ENCODE data around the gene HIGD1A. TPM values are rescaled to one million over a fixed set of nuclear protein-coding genes. Genes with fewer than 3 reads are reported as not detected.

Gene HIGD1A
- total RNA-seq, 1 donor from 2014 or later: 182 TPM

- DNase-seq (ENCODE audit: low spot score): no peak
Measured at GRCh38 chr3:42735615-42736014, 68.7 kb downstream of the HIGD1A start.

- no peak for DNase-seq (ENCODE audit: low spot score)
Measured at GRCh38 chr3:42735019-42735418, 69.3 kb downstream of the HIGD1A start.

DNA sequence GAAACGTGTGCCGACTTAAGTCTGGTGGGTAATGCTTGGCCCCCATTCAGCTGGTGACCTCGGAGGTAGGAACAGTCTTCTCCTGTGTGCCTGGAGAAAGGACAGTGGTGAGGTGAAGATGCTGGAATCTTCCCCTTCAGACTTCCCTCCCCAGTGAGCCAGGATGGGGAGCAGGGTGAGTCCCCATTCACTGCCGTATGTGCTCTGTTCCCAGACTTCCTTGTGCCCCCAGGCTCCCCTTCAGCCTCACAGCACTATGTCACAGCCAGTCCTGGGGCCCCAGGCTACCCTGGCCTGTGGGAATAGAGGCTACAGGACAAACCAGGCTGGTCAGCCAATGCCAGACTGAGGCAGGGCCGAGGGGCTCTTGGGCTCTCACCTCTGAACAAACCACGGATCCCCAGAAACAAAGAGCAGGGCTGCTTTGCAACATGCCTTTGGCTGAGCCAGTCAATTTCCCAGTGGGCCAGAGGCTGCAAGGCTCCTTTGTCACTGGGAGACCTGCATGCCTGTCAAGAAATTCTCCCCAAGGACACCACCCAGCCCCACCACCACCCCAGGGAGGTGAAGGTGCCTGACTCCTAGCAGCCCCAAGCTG lies 69.9 kb downstream of the HIGD1A start:
- no peak for DNase-seq (ENCODE audit: low spot score)

DNA sequence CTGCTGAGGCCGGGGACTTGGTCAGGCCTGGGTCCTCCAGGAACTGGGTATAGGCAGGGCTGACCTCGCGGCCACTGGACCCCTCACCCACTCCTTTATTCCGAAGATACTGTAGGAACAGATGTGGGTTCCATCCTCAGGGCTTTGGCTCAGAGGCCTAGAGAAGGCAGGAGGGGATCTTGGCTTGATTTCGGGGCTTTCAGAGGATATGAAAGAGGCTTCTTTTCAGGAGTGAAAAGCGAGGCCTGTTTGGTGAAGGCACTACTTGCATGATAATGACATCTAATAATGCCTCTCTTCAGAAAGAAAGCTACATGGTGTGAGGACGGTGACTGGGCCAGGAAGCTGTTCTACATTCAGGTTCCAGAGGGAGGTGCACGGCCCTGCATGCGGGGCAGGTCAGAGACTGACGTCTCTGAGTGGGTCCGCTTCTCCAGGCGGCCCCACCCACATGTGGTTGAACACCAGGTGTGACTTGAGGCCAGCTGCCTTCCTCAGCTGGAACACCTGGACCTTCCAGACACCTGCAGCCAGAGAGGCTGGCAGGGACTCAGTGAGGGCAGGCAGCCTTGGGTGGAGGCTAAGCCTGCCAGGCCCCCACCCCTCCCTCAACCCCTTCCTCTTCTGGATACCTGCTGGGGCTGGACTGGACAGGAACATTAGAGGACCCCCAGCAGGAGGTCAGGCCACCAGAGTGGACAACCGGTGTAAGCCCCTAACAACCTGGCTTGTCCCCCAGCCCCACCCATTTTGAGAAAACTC lies 70.6 kb downstream of the HIGD1A start:
- no peak for DNase-seq (ENCODE audit: low spot score)

Other genes with a start within 250 kb of the HIGD1A start
- gene SEC22C, start 222.5 kb downstream of the HIGD1A start, total RNA-seq: 37.2 TPM
- 21.6 TPM for gene SS18L2, start 213.6 kb downstream of the HIGD1A start, total RNA-seq
- 137 TPM for gene NKTR, start 203.8 kb downstream of the HIGD1A start, total RNA-seq
- gene ZBTB47, start 150.8 kb downstream of the HIGD1A start, total RNA-seq: 32.1 TPM
- not detected for gene KLHL40, start 119.0 kb downstream of the HIGD1A start, total RNA-seq
- 0.73 TPM for gene HHATL, start 101.7 kb downstream of the HIGD1A start, total RNA-seq
- gene CCDC13, start 31.2 kb downstream of the HIGD1A start, total RNA-seq: 1.2 TPM
- gene ACKR2, start 5.0 kb upstream of the HIGD1A start, total RNA-seq: 17.2 TPM
- not detected for gene CYP8B1, start 71.4 kb upstream of the HIGD1A start, total RNA-seq
- 45.1 TPM for gene ZNF662, start 101.7 kb upstream of the HIGD1A start, total RNA-seq
- 14.6 TPM for gene GASK1A, start 174.8 kb upstream of the HIGD1A start, total RNA-seq